KMS-11 (cell line): ENCODE measurements around the gene UBTD1.

Experiments used
- H2AFZ ChIP-seq: fragments of 200-600 bp; sonication (generic); 2 replicates; pipeline ENCODE4 v1.6.1; 2016; ENCODE audit warnings: antibody characterized with exemption, mixed run types, low read depth
- H3K27ac ChIP-seq: fragments of 200-600 bp; sonication (generic); 2 replicates; pipeline ENCODE4 v1.6.1; 2016; ENCODE audit warnings: mild to moderate bottlenecking, mixed run types
- H3K27me3 ChIP-seq: fragments of 200-600 bp; sonication (generic); 2 replicates; pipeline ENCODE4 v1.6.1; 2017; ENCODE audit warnings: mild to moderate bottlenecking, low read depth, mixed run types, moderate library complexity; ENCODE audit not compliant: insufficient read depth
- H3K36me3 ChIP-seq: fragments of 200-600 bp; sonication (generic); 2 replicates; pipeline ENCODE4 v1.6.1; 2017; ENCODE audit warnings: mild to moderate bottlenecking, mixed run types; ENCODE audit not compliant: insufficient read depth
- H3K4me1 ChIP-seq: fragments of 200-600 bp; sonication (generic); 2 replicates; pipeline ENCODE4 v1.6.1; 2016; ENCODE audit warnings: mild to moderate bottlenecking, low read depth, mixed run types; ENCODE audit not compliant: poor library complexity, severe bottlenecking
- H3K4me2 ChIP-seq: fragments of 200-600 bp; sonication (generic); 2 replicates; pipeline ENCODE4 v1.7.0; 2016; ENCODE audit warnings: mild to moderate bottlenecking, mixed run types
- H3K4me3 ChIP-seq: fragments of 200-600 bp; sonication (generic); IDR thresholded peaks from 2 replicates; pipeline ENCODE4 v1.6.1; 2017; ENCODE audit warnings: low read depth, low read length, mixed read lengths; ENCODE audit not compliant: insufficient read depth
- H3K79me2 ChIP-seq: fragments of 200-600 bp; sonication (generic); 2 replicates; pipeline ENCODE4 v1.6.1; 2016; ENCODE audit warnings: low read depth, mixed run types; ENCODE audit not compliant: insufficient read depth
- H3K9ac ChIP-seq: fragments of 200-600 bp; sonication (generic); 2 replicates; pipeline ENCODE4 v1.6.1; 2016; ENCODE audit warnings: mild to moderate bottlenecking, mixed run types
- H4K20me1 ChIP-seq: fragments of 200-600 bp; sonication (generic); 2 replicates; pipeline ENCODE4 v1.6.1; 2016; ENCODE audit warnings: mild to moderate bottlenecking, mixed run types; ENCODE audit not compliant: insufficient read depth
- TF ChIP-seq, protein P1 (sequence below): fragments of 200-600 bp; sonication (generic); conservative IDR thresholded peaks from 2 replicates; pipeline ENCODE4 v1.6.1; 2017; ENCODE audit warnings: low read depth, mild to moderate bottlenecking, antibody characterized with exemption, low read length, moderate library complexity, mixed read lengths

The UBTD1 gene

DNA sequence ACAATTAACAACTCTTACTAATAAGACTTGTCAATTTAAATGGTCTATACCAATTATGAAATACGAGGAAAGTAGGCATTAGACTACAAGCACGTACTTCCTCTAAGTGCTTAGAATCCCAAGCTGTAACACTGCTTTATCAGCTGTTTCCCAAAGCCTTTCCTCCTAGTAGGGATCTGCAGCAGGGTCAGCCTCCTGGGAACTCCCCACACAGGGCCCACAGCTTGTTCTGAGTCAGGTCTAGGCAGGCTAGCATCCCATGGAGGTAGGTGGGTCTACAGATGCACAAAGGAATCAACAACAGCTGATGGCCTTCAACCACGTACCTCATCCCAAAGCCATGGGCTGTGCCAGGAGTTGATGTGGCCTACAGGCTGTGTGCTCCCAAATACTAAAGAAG is 15.2 kb upstream of the UBTD1 start:
- H2AFZ ChIP-seq: no peak overlapping the region
- H3K9ac ChIP-seq: no peak overlapping the region
- peaks cover 11% of the 10 kb centered on the region for H3K4me1 ChIP-seq
- no peak overlapping the region for H3K27ac ChIP-seq
- TF ChIP-seq, protein P1, sequence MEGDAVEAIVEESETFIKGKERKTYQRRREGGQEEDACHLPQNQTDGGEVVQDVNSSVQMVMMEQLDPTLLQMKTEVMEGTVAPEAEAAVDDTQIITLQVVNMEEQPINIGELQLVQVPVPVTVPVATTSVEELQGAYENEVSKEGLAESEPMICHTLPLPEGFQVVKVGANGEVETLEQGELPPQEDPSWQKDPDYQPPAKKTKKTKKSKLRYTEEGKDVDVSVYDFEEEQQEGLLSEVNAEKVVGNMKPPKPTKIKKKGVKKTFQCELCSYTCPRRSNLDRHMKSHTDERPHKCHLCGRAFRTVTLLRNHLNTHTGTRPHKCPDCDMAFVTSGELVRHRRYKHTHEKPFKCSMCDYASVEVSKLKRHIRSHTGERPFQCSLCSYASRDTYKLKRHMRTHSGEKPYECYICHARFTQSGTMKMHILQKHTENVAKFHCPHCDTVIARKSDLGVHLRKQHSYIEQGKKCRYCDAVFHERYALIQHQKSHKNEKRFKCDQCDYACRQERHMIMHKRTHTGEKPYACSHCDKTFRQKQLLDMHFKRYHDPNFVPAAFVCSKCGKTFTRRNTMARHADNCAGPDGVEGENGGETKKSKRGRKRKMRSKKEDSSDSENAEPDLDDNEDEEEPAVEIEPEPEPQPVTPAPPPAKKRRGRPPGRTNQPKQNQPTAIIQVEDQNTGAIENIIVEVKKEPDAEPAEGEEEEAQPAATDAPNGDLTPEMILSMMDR: no peak
- no peak overlapping the region for H3K4me2 ChIP-seq
- no peaks in the 10 kb centered on the region; the same call in 1 of the 2 replicates for H3K36me3 ChIP-seq
- peaks cover 31% of the 10 kb centered on the region for H3K79me2 ChIP-seq
- no peak overlapping the region for H3K4me3 ChIP-seq
- H4K20me1 ChIP-seq: peaks cover 7% of the 10 kb centered on the region; the same call in 1 of the 2 replicates
- no peaks in the 10 kb centered on the region for H3K27me3 ChIP-seq

DNA sequence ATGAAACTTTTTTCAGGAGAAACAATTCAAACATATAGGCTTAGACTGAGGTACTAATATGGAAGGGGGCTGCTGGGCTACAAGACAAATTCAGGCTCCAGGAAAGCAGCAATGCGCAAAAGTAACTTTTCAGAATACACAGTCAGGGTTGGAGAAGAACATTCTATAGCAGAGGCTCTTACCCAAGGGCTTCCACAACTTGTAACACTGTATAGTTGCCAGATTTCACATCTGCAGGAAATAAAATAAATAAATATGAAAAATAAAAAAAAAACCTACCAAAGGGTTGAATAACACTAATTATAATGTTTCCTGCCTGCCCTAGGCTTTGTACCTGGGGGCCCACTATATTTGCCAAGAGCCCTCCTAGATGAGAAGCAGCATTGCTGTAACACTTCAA is 14.8 kb upstream of the UBTD1 start:
- TF ChIP-seq, protein P1: no peak
- H3K27ac ChIP-seq: no peak overlapping the region
- H3K4me2 ChIP-seq: no peak overlapping the region
- no peaks in the 10 kb centered on the region for H3K27me3 ChIP-seq
- no peak overlapping the region for H3K9ac ChIP-seq
- H3K79me2 ChIP-seq: peaks cover 35% of the 10 kb centered on the region
- H3K4me1 ChIP-seq: peaks cover 11% of the 10 kb centered on the region
- no peak overlapping the region for H3K4me3 ChIP-seq
- H2AFZ ChIP-seq: no peak overlapping the region
- no peaks in the 10 kb centered on the region; the same call in 1 of the 2 replicates for H3K36me3 ChIP-seq
- H4K20me1 ChIP-seq: peaks cover 7% of the 10 kb centered on the region; the same call in 1 of the 2 replicates

DNA sequence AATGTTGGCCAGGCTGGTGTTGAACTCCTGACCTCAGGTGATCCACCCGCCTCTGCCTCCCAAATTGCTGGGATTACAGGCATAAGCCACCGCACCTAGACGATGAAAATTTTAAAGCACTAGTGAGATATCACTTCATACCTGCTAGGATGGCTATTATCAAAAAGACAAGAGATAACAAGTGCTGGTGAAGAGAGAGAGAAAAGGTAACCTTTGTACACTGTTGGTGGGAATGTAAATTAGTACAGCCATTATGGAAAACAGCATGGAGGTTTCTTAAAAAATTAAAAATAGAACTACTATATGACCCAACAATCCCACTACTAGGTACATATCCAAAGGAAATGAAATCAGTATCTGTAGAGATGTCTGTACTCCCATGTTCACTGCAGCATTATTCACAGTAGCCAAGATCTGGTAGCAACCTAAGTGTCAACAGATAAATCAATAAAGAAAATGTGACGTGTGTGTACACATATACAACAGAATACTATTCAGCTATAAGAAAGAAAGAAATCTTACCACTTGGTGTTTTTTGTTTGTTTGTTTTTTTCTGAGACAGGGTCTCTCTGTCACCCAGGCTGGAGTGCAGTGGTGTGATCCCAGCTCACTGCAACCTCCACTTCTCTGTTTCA is 13.0 kb upstream of the UBTD1 start:
- H3K4me2 ChIP-seq: no peak overlapping the region
- no peak overlapping the region for H3K4me3 ChIP-seq
- peaks cover 7% of the 10 kb centered on the region; the same call in 1 of the 2 replicates for H4K20me1 ChIP-seq
- H3K9ac ChIP-seq: no peak overlapping the region
- TF ChIP-seq, protein P1: no peak
- H2AFZ ChIP-seq: no peak overlapping the region
- peaks cover 53% of the 10 kb centered on the region for H3K79me2 ChIP-seq
- peaks cover 14% of the 10 kb centered on the region for H3K4me1 ChIP-seq
- H3K36me3 ChIP-seq: no peaks in the 10 kb centered on the region; the same call in 1 of the 2 replicates
- H3K27me3 ChIP-seq: no peaks in the 10 kb centered on the region
- H3K27ac ChIP-seq: no peak overlapping the region

DNA sequence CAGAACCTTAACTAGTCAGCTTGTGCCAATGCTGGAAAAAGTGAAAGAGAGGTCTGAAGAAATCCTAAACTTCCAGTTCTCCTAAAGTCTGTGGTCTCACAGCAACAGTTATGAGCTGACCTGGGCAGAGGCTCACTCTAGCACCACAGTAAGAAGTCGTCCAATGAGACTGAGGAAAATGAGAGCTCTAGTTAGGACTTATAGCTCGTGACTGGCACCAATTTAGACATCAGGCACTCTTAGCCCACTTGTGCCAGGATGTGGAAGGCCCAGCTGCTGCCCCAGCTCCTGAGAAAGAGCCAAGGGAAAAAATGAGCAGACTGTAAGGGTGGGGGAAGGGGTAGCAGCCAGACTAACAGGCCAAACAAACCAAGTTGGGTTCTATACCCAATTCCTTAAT is 8.1 kb upstream of the UBTD1 start:
- Histone ChIP-seq H3K79me2 (peaks cover 90% of the 10 kb centered on the region), H3K27ac (no peak overlapping the region), H3K4me3 (no peak overlapping the region), H3K36me3 (no peaks in the 10 kb centered on the region), H3K4me2 (no peak overlapping the region), H3K4me1 (peaks cover 27% of the 10 kb centered on the region), H3K9ac (no peak overlapping the region), H3K27me3 (no peaks in the 10 kb centered on the region), H2AFZ (no peak overlapping the region), H4K20me1 (peaks cover 7% of the 10 kb centered on the region)
- TF ChIP-seq, protein P1: no peak
